OCI-LY3 (cell line): Measurements from ENCODE around the gene CENPL.

Experiments
- H2AFZ ChIP-seq: fragments of 200-600, 300-600 bp; shearing (Covaris generic); 2 replicates; pipeline ENCODE4 v1.6.0; 2014; ENCODE audit warnings: antibody characterized with exemption, low read depth, low read length
- H3K27ac ChIP-seq: fragments of 200-600, 300-600 bp; sonication (generic); 2 replicates; pipeline ENCODE4 v1.5.1; 2014; ENCODE audit warnings: mild to moderate bottlenecking, low read length, moderate library complexity, mixed read lengths
- H3K27me3 ChIP-seq: fragments of 200-600, 300-600 bp; sonication (generic); 2 replicates; pipeline ENCODE4 v1.6.1; 2014; ENCODE audit warnings: low read depth, low read length, mixed read lengths
- H3K36me3 ChIP-seq: fragments of 200-600, 300-600 bp; sonication (generic); replicated peaks from 2 replicates; pipeline ENCODE3; 2014; ENCODE audit warnings: low read depth, low read length, mixed read lengths
- H3K4me1 ChIP-seq: fragments of 300-600, 200-600 bp; sonication (generic); 2 replicates; pipeline ENCODE4 v1.6.1; 2014; ENCODE audit warnings: low read length, mixed read lengths
- H3K4me2 ChIP-seq: fragments of 200-600, 300-600 bp; sonication (generic); 2 replicates; pipeline ENCODE4 v1.6.1; 2014; ENCODE audit warnings: low read length, mixed read lengths
- H3K4me3 ChIP-seq: fragments of 300-600, 200-600 bp; sonication (generic); 2 replicates; pipeline ENCODE4 v1.5.1; 2014; ENCODE audit warnings: antibody characterized with exemption, mild to moderate bottlenecking, low read length, moderate library complexity
- H3K79me2 ChIP-seq: fragments of 300-600, 200-600 bp; shearing (Covaris generic); 2 replicates; pipeline ENCODE4 v1.6.1; 2014; ENCODE audit warnings: mild to moderate bottlenecking, low read length, mixed read lengths
- H3K9ac ChIP-seq: fragments of 300-600, 200-600 bp; shearing (Covaris generic); 2 replicates; pipeline ENCODE4 v1.6.0; 2014; ENCODE audit warnings: mild to moderate bottlenecking, low read length, moderate library complexity
- H3K9me3 ChIP-seq: fragments of 200-600, 300-600 bp; shearing (Covaris generic); 2 replicates; pipeline ENCODE4 v1.6.1; 2014; ENCODE audit warnings: low read length, mixed read lengths; ENCODE audit not compliant: insufficient read depth
- H4K20me1 ChIP-seq: fragments of 200-600, 300-600 bp; sonication (generic); 2 replicates; pipeline ENCODE4 v1.6.1; 2016; ENCODE audit warnings: low read length, mixed read lengths; ENCODE audit not compliant: insufficient read depth
- CTCF ChIP-seq: fragments of 200-600, 300-600 bp; sonication (generic); IDR thresholded peaks from 2 replicates; pipeline ENCODE4 v1.5.1; 2014; ENCODE audit warnings: antibody characterized with exemption, low read length, low read depth
- EZH2phosphoT487 ChIP-seq: fragments of 200-600 bp; shearing (Covaris generic); IDR thresholded peaks from 2 replicates; pipeline ENCODE4 v1.6.1; 2018; ENCODE audit warnings: antibody characterized with exemption, mixed run types, low read depth

The CENPL gene

GRCh38 chr1:173866413-173867115 is 41.9 kb upstream of the CENPL start:
- Histone ChIP-seq H3K4me1 (peaks cover 61% of the 10 kb centered on the region), H3K9me3 (no peaks in the 10 kb centered on the region), H3K27ac (peak overlapping the region; percentile 82), H2AFZ (no peak overlapping the region), H4K20me1 (peaks cover 43% of the 10 kb centered on the region), H3K36me3 (peaks cover 57% of the 10 kb centered on the region), H3K4me2 (peak overlapping the region; percentile 95), H3K27me3 (no peaks in the 10 kb centered on the region), H3K4me3 (peak overlapping the region; percentile 90), H3K9ac (peak overlapping the region; percentile 90), H3K79me2 (peaks cover 37% of the 10 kb centered on the region)
- TF ChIP-seq EZH2phosphoT487 (no peak), CTCF (no peak)

DNA sequence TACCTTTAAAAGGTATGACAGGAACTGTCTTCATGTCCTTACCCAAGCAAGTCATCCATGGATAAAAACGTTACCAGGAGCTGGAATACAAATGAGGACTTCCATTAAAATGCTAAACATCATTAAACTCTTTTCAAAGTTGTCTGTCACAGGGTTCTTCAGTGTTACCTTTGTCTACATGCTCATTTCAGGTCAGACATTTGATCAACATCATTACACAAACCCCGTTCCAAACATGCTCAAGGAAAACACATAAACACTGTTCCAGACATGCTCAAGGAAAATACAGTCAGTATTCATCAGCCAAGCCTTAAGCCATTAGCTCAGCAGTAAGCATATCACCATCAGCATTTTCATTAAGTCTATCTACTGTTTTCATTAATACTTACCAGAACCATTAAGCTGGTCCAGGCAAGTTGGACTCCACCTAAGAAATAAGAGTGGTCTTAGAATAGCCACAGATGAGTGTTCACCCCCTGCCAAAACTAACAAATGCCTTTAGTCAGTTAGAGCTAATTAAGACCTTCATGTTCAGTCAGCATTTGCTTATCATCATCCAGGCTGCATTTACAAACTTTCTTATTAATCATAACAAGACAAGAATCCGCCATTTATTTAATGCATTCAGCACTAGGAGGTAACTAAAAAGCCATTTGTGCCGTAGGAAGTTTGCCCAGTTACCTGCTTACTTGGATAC is 40.9 kb upstream of the CENPL start:
- TF ChIP-seq EZH2phosphoT487 (no peak), CTCF (no peak)
- peak overlapping the region; percentile 95 for H3K4me2 ChIP-seq
- peaks cover 37% of the 10 kb centered on the region for H3K79me2 ChIP-seq
- H2AFZ ChIP-seq = no peak overlapping the region
- peaks cover 52% of the 10 kb centered on the region for H3K36me3 ChIP-seq
- peak overlapping the region; percentile 90 for H3K4me3 ChIP-seq
- peak overlapping the region; percentile 82 for H3K27ac ChIP-seq
- H3K9me3 ChIP-seq = no peaks in the 10 kb centered on the region
- H3K27me3 ChIP-seq = no peaks in the 10 kb centered on the region
- peaks cover 53% of the 10 kb centered on the region for H3K4me1 ChIP-seq
- H4K20me1 ChIP-seq = peaks cover 43% of the 10 kb centered on the region
- peak overlapping the region; percentile 90 for H3K9ac ChIP-seq

DNA sequence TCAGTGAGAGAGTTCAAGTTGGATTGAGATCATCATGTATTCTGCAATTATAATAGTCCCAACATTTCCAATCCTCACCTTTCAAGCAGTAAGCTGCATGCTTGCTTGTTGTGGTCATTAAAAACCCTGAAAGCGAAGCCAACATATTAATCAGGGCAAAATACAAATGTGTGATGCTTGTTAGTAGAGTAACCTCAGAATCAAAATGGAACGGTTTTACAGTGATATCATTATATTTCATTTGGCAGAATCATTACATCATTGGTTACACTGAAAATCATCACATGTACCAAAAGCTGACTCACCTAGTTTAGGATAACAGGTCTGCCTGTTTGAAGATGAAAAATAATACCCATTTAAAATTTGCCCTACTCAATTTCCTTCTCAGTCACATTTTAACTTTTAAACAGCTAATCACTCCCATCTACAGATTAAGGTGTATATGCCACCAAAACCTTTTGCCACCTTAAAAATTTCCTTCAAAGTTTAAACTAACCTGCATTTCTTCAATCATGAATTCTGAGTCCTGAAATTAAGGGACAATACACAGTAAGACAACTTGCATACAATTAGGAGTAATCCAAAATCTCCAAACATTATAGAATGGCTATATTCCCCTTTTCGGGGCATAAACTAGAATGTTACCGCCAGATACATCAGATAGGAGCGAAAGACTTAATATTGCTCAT is 39.6 kb upstream of the CENPL start:
- peak overlapping the region; percentile 90; the same call in 1 of the 2 replicates for H3K4me3 ChIP-seq
- H3K4me1 ChIP-seq = peaks cover 40% of the 10 kb centered on the region
- peaks cover 35% of the 10 kb centered on the region for H3K79me2 ChIP-seq
- peak overlapping the region; percentile 82 for H3K27ac ChIP-seq
- no peaks in the 10 kb centered on the region for H3K27me3 ChIP-seq
- no peak overlapping the region for H3K9ac ChIP-seq
- H4K20me1 ChIP-seq = peaks cover 43% of the 10 kb centered on the region
- peak overlapping the region; percentile 95 for H3K4me2 ChIP-seq
- no peaks in the 10 kb centered on the region for H3K9me3 ChIP-seq
- H3K36me3 ChIP-seq = peaks cover 58% of the 10 kb centered on the region
- TF ChIP-seq CTCF (no peak), EZH2phosphoT487 (no peak)
- no peak overlapping the region for H2AFZ ChIP-seq
